ENCODE results near the gene IQGAP1. TPM values are rescaled to one million over a fixed set of nuclear protein-coding genes. Genes with fewer than 3 reads are reported as not detected.

Gene IQGAP1
- total and polyA plus RNA-seq, 2 of the 4 experiments (the other 2 are of a cell fraction): 87.5 to 207 TPM

- ChIA-PET POLR2A (ENCODE audit: unreplicated experiment) (no interaction called here), CTCF (interaction anchor here (1.3 kb wide), 1 partner anchor 28 kb away, joined by 3 read pairs; no protein-coding TSS in a partner anchor)
- Histone ChIP-seq H2AFZ (replicated peaks; ENCODE audit: low read length, poor library complexity) (no peak overlapping the region), H3K36me3 (ENCODE audit: control insufficient read depth, insufficient read depth, low read length) (no peaks in the 10 kb centered on the region), H3K4me3 (ENCODE audit: insufficient read depth, low read depth, low read length) (no peak overlapping the region), H3K14ac (replicated peaks; ENCODE audit: low read depth, low read length) (no peak overlapping the region), H2BK5ac (ENCODE audit: low read depth, low read length, poor library complexity, severe bottlenecking) (peak overlapping the region; percentile 94), H2AK5ac (ENCODE audit: low read depth, low read length) (no peak overlapping the region), H3K18ac (ENCODE audit: low read depth, low read length) (no peak overlapping the region), H3K27ac (ENCODE audit: insufficient read depth, low read length) (no peak overlapping the region), H3K9me1 (ENCODE audit: insufficient read depth, low read length) (peaks cover 37% of the 10 kb centered on the region), H4K91ac (ENCODE audit: insufficient read depth, low read depth, low read length) (no peak overlapping the region), H3K9ac (ENCODE audit: low read depth, low read length) (no peak overlapping the region), H2BK15ac (ENCODE audit: low read depth, low read length) (0 out of 3 replicates have a peak overlapping the region, but pooled peaks have one; percentile 53), H4K8ac (ENCODE audit: low read depth in 2 of 2, low read length in 2 of 2) (no peak overlapping the region), H2BK20ac (ENCODE audit: low read depth, low read length) (no peak overlapping the region), H4K5ac (ENCODE audit: low read depth, low read length) (no peak overlapping the region), H4K20me1 (ENCODE audit: insufficient read depth, low read length) (peaks cover 57% of the 10 kb centered on the region), H3K4me1 (ENCODE audit: control insufficient read depth, insufficient read depth, low read length) (peaks cover 21% of the 10 kb centered on the region), H3K4me2 (ENCODE audit: low read depth, low read length) (no peak overlapping the region), H3K23ac (ENCODE audit: low read depth, low read length) (no peak overlapping the region), H2BK120ac (ENCODE audit: low read depth, low read length) (no peak overlapping the region), H3K56ac (ENCODE audit: extremely low read depth, insufficient read depth, low read length) (no peak overlapping the region), H3K27me3 (ENCODE audit: control insufficient read depth, insufficient read depth, low read length) (no peaks in the 10 kb centered on the region), H3K9me3 (ENCODE audit: control insufficient read depth, insufficient read depth, low read length) (no peaks in the 10 kb centered on the region), H3K79me1 (ENCODE audit: low read depth in 1 of 2, low read length in 2 of 2) (peaks cover 18 to 64% of the 10 kb centered on the region in 2 experiments; a peak in 3 of 4 replicates), H3K4ac (ENCODE audit: low read depth, low read length) (no peak overlapping the region), H2AK9ac (replicated peaks; ENCODE audit: low read depth, low read length, poor library complexity) (no peak overlapping the region)
- dilution Hi-C loops (cut with HindIII; ENCODE audit: low sequenced_read_pairs, unreplicated experiment) (no loop called here), intact Hi-C loops (cut with micrococcal nuclease) (no loop called here), in situ Hi-C loops (cut with MboI; ENCODE audit: low sequenced_read_pairs) (no loop called here)
- DNase-seq (no peak), ATAC-seq (ENCODE audit: low read depth) (no peak)
- BruUV-seq (replicated peaks): no TSS peak
- no peak for TF ChIP-seq CHD1 (IDR thresholded peaks at IDR 0.05; ENCODE audit: low read depth, low read length)
- TF ChIP-seq FOS (IDR thresholded peaks at IDR 0.05; ENCODE audit: low read depth, low read length): 0 out of 2 replicates have a peak, but pooled peaks have one; percentile 10
These were observed 31.2 kb downstream of the IQGAP1 start for GRCh38 chr15:90419206-90419605.
